ENCODE measurements around the gene ADAP1.

- TF ChIP-seq CTCF (IDR thresholded peaks at IDR 0.05) (no peak), POLR2A (IDR thresholded peaks at IDR 0.05) (no peak)
Measured at GRCh38 chr7:915291-916218, 38.9 kb downstream of the ADAP1 start.

Data from lower leg skin (tissue), 3 donors.